PC-9 (cell line): ENCODE results near the gene GDF2. TPM values are rescaled to one million over a fixed set of nuclear protein-coding genes. Genes with fewer than 3 reads are reported as not detected.

ENCODE experiments used
- BruUV-seq: library from RNA; stranded (reverse); fragments of 400-500 nt; replicated peaks from 2 replicates; lab custom pipeline; 2021; lab: Mats Ljungman, UMichigan
- CTCF ChIA-PET: fragments of 300-600 bp; sonication (Branson Sonifier 250); formaldehyde crosslinking; loops from one replicate; lab custom pipeline; 2022; ENCODE audit warnings: antibody characterized with exemption; lab: Charles Lee
- POLR2A ChIA-PET: fragments of 300-600 bp; sonication (Branson Sonifier 250); formaldehyde crosslinking; loops from one replicate; lab custom pipeline; 2022; ENCODE audit warnings: antibody characterized with exemption; ENCODE audit not compliant: unreplicated experiment; lab: Charles Lee
- DNase-seq, 2 experiments: peaks; one replicate each; pipeline versions ENCODE4 v3.0.0 to v3.0.0-alpha.2; 2015 to 2022; ENCODE audit warnings: mixed read lengths in 1 of 2
- H2AFZ ChIP-seq: fragments of 200-600 bp; sonication (generic); 2 replicates; pipeline ENCODE4 v1.8.1; 2017; ENCODE audit warnings: antibody characterized with exemption
- H3F3A ChIP-seq: fragments of 200-600 bp; sonication (generic); 2 replicates; pipeline ENCODE4 v1.8.1; 2017; ENCODE audit warnings: antibody characterized with exemption, mild to moderate bottlenecking, low read depth; ENCODE audit not compliant: insufficient read depth
- H3K27ac ChIP-seq: fragments of 200-600 bp; sonication (generic); 2 replicates; pipeline ENCODE4 v1.6.1; 2016; ENCODE audit warnings: mixed run types
- H3K27me3 ChIP-seq: fragments of 200-600 bp; sonication (generic); 2 replicates; pipeline ENCODE4 v1.6.1; 2016; ENCODE audit warnings: low read depth, mixed run types; ENCODE audit not compliant: insufficient read depth
- H3K36me3 ChIP-seq: fragments of 200-600 bp; sonication (generic); 2 replicates; pipeline ENCODE4 v1.6.1; 2016; ENCODE audit warnings: low read depth, mixed run types
- H3K4me1 ChIP-seq: fragments of 200-600 bp; sonication (generic); replicated peaks from 2 replicates; pipeline ENCODE4 v1.6.1; 2016; ENCODE audit warnings: mixed run types; ENCODE audit not compliant: insufficient read depth
- H3K4me2 ChIP-seq: fragments of 200-600 bp; sonication (generic); 2 replicates; pipeline ENCODE4 v1.6.1; 2017; ENCODE audit warnings: mixed run types
- H3K4me3 ChIP-seq: fragments of 200-600 bp; sonication (generic); 2 replicates; pipeline ENCODE4 v1.6.1; 2016; ENCODE audit warnings: mixed run types
- H3K79me2 ChIP-seq: fragments of 200-600 bp; sonication (generic); 2 replicates; pipeline ENCODE4 v1.6.1; 2017; ENCODE audit warnings: low read depth, mixed run types
- H3K9me2 ChIP-seq: fragments of 200-600 bp; sonication (generic); 2 replicates; pipeline ENCODE4 v1.8.1; 2017; ENCODE audit warnings: mild to moderate bottlenecking; ENCODE audit not compliant: insufficient read depth
- H3K9me3 ChIP-seq: fragments of 200-600 bp; sonication (generic); 2 replicates; pipeline ENCODE4 v1.8.1; 2016; ENCODE audit warnings: low read depth; ENCODE audit not compliant: insufficient read depth
- H4K20me1 ChIP-seq: fragments of 200-600 bp; sonication (generic); 2 replicates; pipeline ENCODE4 v1.8.1; 2017; ENCODE audit not compliant: insufficient read depth
- CTCF ChIP-seq: fragments of 200-600 bp; sonication (generic); conservative IDR thresholded peaks from 2 replicates; pipeline ENCODE4 v1.6.1; 2017; ENCODE audit warnings: mixed run types, antibody characterized with exemption, mild to moderate bottlenecking, moderate library complexity
- EZH2 ChIP-seq: fragments of 200-600 bp; sonication (generic); IDR thresholded peaks from 2 replicates; pipeline ENCODE4 v1.8.0; 2017; ENCODE audit warnings: antibody characterized with exemption, low read depth
- intact Hi-C: fragments of 100-400 bp; cut with micrococcal nuclease; formaldehyde crosslinking; loops from one replicate; pipeline ENCODE4 v1.10.0; 2022; ENCODE audit not compliant: unreplicated experiment
- total RNA-seq: library from RNA; stranded (reverse); gene quantifications from 2 replicates; pipeline ENCODE4 v1.2.3, GENCODE V29; 2021

GDF2 gene
- total RNA-seq, 1 experiment from 2014 or later: not detected

- Histone ChIP-seq H3K9me2 (no peaks in the 10 kb centered on the region), H3K27ac (no peak overlapping the region), H3K9me3 (no peaks in the 10 kb centered on the region), H3K79me2 (no peaks in the 10 kb centered on the region), H3K36me3 (no peaks in the 10 kb centered on the region), H3K4me3 (no peak overlapping the region), H3K4me1 (peaks cover 8% of the 10 kb centered on the region; the same call in 1 of the 2 replicates), H4K20me1 (no peaks in the 10 kb centered on the region), H3K27me3 (no peaks in the 10 kb centered on the region), H2AFZ (no peak overlapping the region), H3F3A (no peaks in the 10 kb centered on the region), H3K4me2 (no peak overlapping the region)
- no TSS peak for BruUV-seq
- intact Hi-C loops: no loop called here
- POLR2A ChIA-PET: no interaction called here
- CTCF ChIA-PET: interaction anchor here (0.7 kb wide), 1 partner anchor 185 kb away, joined by 3 read pairs; no protein-coding TSS in a partner anchor
- TF ChIP-seq EZH2 (no peak), CTCF (no peak)
- no peak for DNase-seq
Measured at GRCh38 chr10:47305566-47305965, 16.7 kb upstream of the GDF2 start.

GRCh38 chr10:47306387-47307210 lies 15.7 kb upstream of the GDF2 start:
- no peak overlapping the region for H3K27ac ChIP-seq
- ChIA-PET POLR2A (no interaction called here), CTCF (interaction anchor here (0.7 kb wide), 1 partner anchor 186 kb away, joined by 3 read pairs; no protein-coding TSS in a partner anchor)
- H3K9me3 ChIP-seq: no peaks in the 10 kb centered on the region
- H3K79me2 ChIP-seq: no peaks in the 10 kb centered on the region
- no TSS peak for BruUV-seq
- no peak overlapping the region for H3K4me2 ChIP-seq
- no peaks in the 10 kb centered on the region for H3K36me3 ChIP-seq
- peaks cover 12% of the 10 kb centered on the region for H3K4me1 ChIP-seq
- TF ChIP-seq CTCF: no peak
- no peak for TF ChIP-seq EZH2
- no peaks in the 10 kb centered on the region for H4K20me1 ChIP-seq
- no peaks in the 10 kb centered on the region for H3K27me3 ChIP-seq
- H3K4me3 ChIP-seq: no peak overlapping the region
- H2AFZ ChIP-seq: no peak overlapping the region
- intact Hi-C loops: no loop called here
- H3F3A ChIP-seq: no peaks in the 10 kb centered on the region
- DNase-seq: no peak
- no peaks in the 10 kb centered on the region for H3K9me2 ChIP-seq

- Histone ChIP-seq H4K20me1 (no peaks in the 10 kb centered on the region), H3K36me3 (no peaks in the 10 kb centered on the region), H3K4me2 (no peak overlapping the region), H2AFZ (no peak overlapping the region), H3K4me1 (peaks cover 16% of the 10 kb centered on the region), H3F3A (no peaks in the 10 kb centered on the region), H3K27ac (no peak overlapping the region), H3K9me2 (no peaks in the 10 kb centered on the region), H3K9me3 (no peaks in the 10 kb centered on the region), H3K27me3 (no peaks in the 10 kb centered on the region), H3K79me2 (no peaks in the 10 kb centered on the region), H3K4me3 (no peak overlapping the region)
- no TSS peak for BruUV-seq
- ChIA-PET POLR2A (no interaction called here), CTCF (no interaction called here)
- TF ChIP-seq CTCF (no peak), EZH2 (no peak)
- intact Hi-C loops: no loop called here
- DNase-seq: no peak
Measured at GRCh38 chr10:47307381-47307780, 14.9 kb upstream of the GDF2 start.
